HepG2 (cell line): ENCODE results near the gene SPARC. TPM values are rescaled to one million over a fixed set of nuclear protein-coding genes. Genes with fewer than 3 reads are reported as not detected.

Source experiments
- ATAC-seq: fragments of 200-7000 bp; cut with Tn5 transposase; 3 replicates; pipeline ENCODE4 v1.9.1; 2020; ENCODE audit warnings: mild to moderate bottlenecking, moderate library complexity
- BruUV-seq: library from RNA; stranded (reverse); fragments of 400-500 nt; replicated peaks from 2 replicates; lab custom pipeline; 2021; lab: Mats Ljungman, UMichigan
- CTCF ChIA-PET: fragments of 300-600 bp; formaldehyde crosslinking; extraction: SDS; loops from one replicate; lab custom pipeline; 2021; ENCODE audit warnings: low total read pairs, inconsistent platforms, low intra/inter-chr PET ratio; lab: Yijun Ruan, JAX
- POLR2A ChIA-PET: fragments of 350-600 bp; sonication (Branson Sonifier 250); formaldehyde crosslinking; loops from one replicate; lab custom pipeline; 2020; ENCODE audit warnings: antibody characterized with exemption, inconsistent platforms; lab: Yijun Ruan, JAX
- DNase-seq: peaks from one replicate; pipeline ENCODE4 v3.0.0-alpha.2; 2015; ENCODE audit warnings: low spot score
- FAIRE-seq: peaks from 3 replicates; lab custom pipeline; 2011; peaks lifted over from hg19 to GRCh38; lab: Jason Lieb, UNC
- H2AFZ ChIP-seq: one replicate; pipeline ENCODE4 v1.6.1; 2011; ENCODE audit warnings: low read length, inconsistent platforms
- H3K27ac ChIP-seq: fragments of 300-600 bp; 3 replicates; pipeline ENCODE4 v1.8.0; 2011; ENCODE audit warnings: mixed run types, mild to moderate bottlenecking, mixed read lengths, low read length, inconsistent platforms; ENCODE audit not compliant: insufficient read depth; ENCODE audit errors: extremely low read length
- H3K27me3 ChIP-seq, 2 experiments: fragments of 200-600 bp in 1 of 2; 2 replicates in 1 of 2; 3 replicates in 1 of 2; pipeline versions ENCODE4 v1.6.0 to v1.8.0; 2011; ENCODE audit warnings: low read length in 2 of 2, mild to moderate bottlenecking in 2 of 2, moderate library complexity in 2 of 2, inconsistent platforms in 1 of 2; ENCODE audit not compliant: insufficient read depth in 2 of 2, control insufficient read depth in 1 of 2
- H3K36me3 ChIP-seq, 2 experiments: fragments of 200-600 bp in 1 of 2; replicated peaks in 1 of 2; 2 replicates in 1 of 2; 3 replicates in 1 of 2; pipeline versions ENCODE4 v1.5.1 to v1.8.0; 2011; ENCODE audit warnings: low read length in 2 of 2, inconsistent platforms in 1 of 2; ENCODE audit not compliant: insufficient read depth in 2 of 2, control insufficient read depth in 1 of 2
- H3K4me1 ChIP-seq: 2 replicates; pipeline ENCODE4 v1.5.1; 2012; ENCODE audit warnings: low read length, inconsistent platforms; ENCODE audit not compliant: insufficient read depth
- H3K4me2 ChIP-seq: 2 replicates; pipeline ENCODE4 v1.6.0; 2011; ENCODE audit warnings: low read depth, low read length, inconsistent platforms
- H3K4me3 ChIP-seq, 3 experiments: fragments of 200-600 bp in 1 of 3; sonication (generic), shearing (Covaris generic) in 1 of 3; replicated peaks in 1 of 3; 2 replicates each; pipeline ENCODE4 v1.5.1; 2011 to 2016; ENCODE audit warnings: low read length in 3 of 3, inconsistent platforms in 2 of 3, low read depth in 2 of 3, mild to moderate bottlenecking in 2 of 3, control low read depth in 1 of 3, mixed read lengths in 1 of 3; ENCODE audit not compliant: insufficient read depth in 1 of 3
- H3K79me2 ChIP-seq: one replicate; pipeline ENCODE4 v1.6.1; 2011; ENCODE audit warnings: low read length, inconsistent platforms; ENCODE audit not compliant: insufficient read depth
- H3K9ac ChIP-seq: 2 replicates; pipeline ENCODE4 v1.6.0; 2011; ENCODE audit warnings: mild to moderate bottlenecking, low read depth, low read length, inconsistent platforms; ENCODE audit not compliant: insufficient read depth
- H3K9me3 ChIP-seq: 2 replicates; pipeline ENCODE4 v1.5.1; 2012; ENCODE audit warnings: mild to moderate bottlenecking, low read length
- H4K20me1 ChIP-seq: 2 replicates; pipeline ENCODE4 v1.6.0; 2011; ENCODE audit warnings: inconsistent platforms, mild to moderate bottlenecking, low read length, moderate library complexity; ENCODE audit not compliant: insufficient read depth
- ARID3A ChIP-seq: IDR thresholded peaks from 2 replicates; pipeline ENCODE4 v1.6.1; 2012; ENCODE audit warnings: low read depth, low read length, improper control_type of control experiment
- HNRNPL ChIP-seq: fragments of 200-400 bp; formaldehyde crosslinking; IDR thresholded peaks from 2 replicates; pipeline ENCODE4 v1.6.1; 2017; ENCODE audit warnings: mild to moderate bottlenecking, low read depth, low read length
- ONECUT2 ChIP-seq: sonication (generic); formaldehyde crosslinking; IDR thresholded peaks from 2 replicates; pipeline ENCODE4 v1.4.0; 2020; ENCODE audit warnings: missing genetic modification reagents
- SRF ChIP-seq: IDR thresholded peaks from 2 replicates; pipeline ENCODE4 v1.6.1; 2011; ENCODE audit warnings: mild to moderate bottlenecking, low read depth, low read length, moderate library complexity
- SYNCRIP ChIP-seq: fragments of 200-400 bp; formaldehyde crosslinking; IDR thresholded peaks from 2 replicates; pipeline ENCODE4 v1.6.1; 2018; ENCODE audit warnings: mild to moderate bottlenecking, low read depth, low read length; ENCODE audit not compliant: insufficient read depth
- TEAD3 ChIP-seq: optimal IDR thresholded peaks from 2 replicates; pipeline ENCODE3; 2016; ENCODE audit warnings: borderline replicate concordance
- ZNF121 ChIP-seq: sonication (generic); formaldehyde crosslinking; IDR thresholded peaks from 2 replicates; pipeline ENCODE4 v1.5.0; 2020; ENCODE audit warnings: mild to moderate bottlenecking, missing genetic modification reagents
- ZNF263 ChIP-seq: sonication (generic); formaldehyde crosslinking; IDR thresholded peaks from 2 replicates; pipeline ENCODE4 v1.4.0; 2020; ENCODE audit warnings: missing genetic modification reagents
- ZNF280B ChIP-seq: sonication (generic); formaldehyde crosslinking; IDR thresholded peaks from 2 replicates; pipeline ENCODE4 v1.5.0; 2020; ENCODE audit warnings: missing genetic modification reagents, mild to moderate bottlenecking, borderline replicate concordance
- ZNF333 ChIP-seq: sonication (generic); formaldehyde crosslinking; IDR thresholded peaks from 2 replicates; pipeline ENCODE4 v1.4.0; 2020; ENCODE audit warnings: mild to moderate bottlenecking, missing genetic modification reagents, borderline replicate concordance
- ZNF354B ChIP-seq: sonication (generic); formaldehyde crosslinking; IDR thresholded peaks from 2 replicates; pipeline ENCODE4 v1.8.0; 2022; ENCODE audit warnings: mild to moderate bottlenecking, missing genetic modification reagents
- ZNF383 ChIP-seq: sonication (generic); formaldehyde crosslinking; IDR thresholded peaks from 2 replicates; pipeline ENCODE4 v1.4.0; 2020; ENCODE audit warnings: missing genetic modification reagents, mild to moderate bottlenecking, borderline replicate concordance
- ZNF646 ChIP-seq: sonication (generic); formaldehyde crosslinking; IDR thresholded peaks from 2 replicates; pipeline ENCODE4 v1.9.0; 2021; ENCODE audit warnings: mild to moderate bottlenecking, missing genetic modification reagents
- ZNF720 ChIP-seq: sonication (generic); formaldehyde crosslinking; IDR thresholded peaks from 2 replicates; pipeline ENCODE4 v1.4.0; 2020; ENCODE audit warnings: missing genetic modification reagents
- ZNF850 ChIP-seq: sonication (generic); formaldehyde crosslinking; conservative IDR thresholded peaks from 2 replicates; pipeline ENCODE4 v1.9.0; 2021; ENCODE audit warnings: mild to moderate bottlenecking, missing genetic modification reagents
- WGBS: methylation state at CpG from one replicate; pipeline ENCODE4 v1.1.6; 2017; ENCODE audit warnings: low lambda C conversion rate; 5-methylcytosine and 5-hydroxymethylcytosine counted together
- in situ Hi-C: cut with HindIII; loops from 2 replicates; pipeline ENCODE4 v1.10.0; 2017; ENCODE audit warnings: low pct_unique_long_range_greater_than_20kb; ENCODE audit not compliant: extremely low pct_ligation_motif_present
- intact Hi-C: fragments of 100-400 bp; cut with micrococcal nuclease; formaldehyde crosslinking; loops from one replicate; pipeline ENCODE4 v1.10.0; 2022; ENCODE audit not compliant: unreplicated experiment
- polyA plus RNA-seq, 8 experiments: library from polyadenylated mRNA; depleted of rRNA in 3 of 8; stranded (reverse) in 7 of 8; unstranded in 1 of 8; fragments of >200 nt; fragmentation: Illumina TruSeq in 4 of 8; extraction: Trizol in 4 of 8; gene quantifications; 2 replicates each; pipeline versions ENCODE4 v1.2.1 to v1.2.3, GENCODE V29; 2011 to 2016; ENCODE audit warnings: low read depth in 4 of 8, missing spikeins in 1 of 8, mixed read lengths in 1 of 8; ENCODE audit not compliant: insufficient read depth in 1 of 8
- total RNA-seq, 5 experiments: library from RNA; depleted of rRNA; stranded (reverse); fragments of >200 nt; fragmentation: Illumina TruSeq; extraction: Trizol; gene quantifications; 2 replicates each; pipeline ENCODE4 v1.2.3, GENCODE V29; 2016; ENCODE audit warnings: low read depth in 1 of 5

The SPARC gene
- total and polyA plus RNA-seq, 2 of the 13 experiments (the other 11 are each of a cell fraction or from before 2014, with no cell fraction given), result 76.7 to 192 TPM

GRCh38 chr5:151612689-151613427 lies 73.9 kb downstream of the SPARC start:
- intact Hi-C loops (no loop called here), in situ Hi-C loops (no loop called here)
- WGBS, result 7% methylated on average over 5 of the region's 8 CpGs
- ChIA-PET CTCF (no interaction called here), POLR2A (no interaction called here)
- no peak overlapping the region for H2AFZ ChIP-seq
- H3K9me3 ChIP-seq, result no peaks in the 10 kb centered on the region
- FAIRE-seq (peak; percentile 68), DNase-seq (no peak), ATAC-seq (no peak)
- H3K4me3 ChIP-seq, result no peak overlapping the region
- no TSS peak for BruUV-seq
- H3K4me2 ChIP-seq, result no peak overlapping the region
- no peak overlapping the region for H3K27ac ChIP-seq
- H3K9ac ChIP-seq, result no peak overlapping the region
- no peaks in the 10 kb centered on the region for H4K20me1 ChIP-seq
- peaks cover 13% of the 10 kb centered on the region for H3K4me1 ChIP-seq
- H3K79me2 ChIP-seq, result no peaks in the 10 kb centered on the region
- peaks cover 0 to 39% of the 10 kb centered on the region in 2 experiments; a peak in 3 of 5 replicates for H3K27me3 ChIP-seq
- H3K36me3 ChIP-seq, result no peaks in the 10 kb centered on the region
- TF ChIP-seq SRF (no peak), ZNF280B (CRISPR knock-in tag) (no peak), ZNF383 (CRISPR knock-in tag) (no peak), ZNF263 (CRISPR knock-in tag) (peak; percentile 88), ZNF720 (CRISPR knock-in tag) (no peak), ONECUT2 (CRISPR knock-in tag) (no peak), ZNF354B (CRISPR knock-in tag) (no peak), ZNF121 (CRISPR knock-in tag) (no peak), ZNF646 (CRISPR knock-in tag) (peak; percentile 92), HNRNPL (peak; percentile 77; the same call in 1 of the 2 replicates), ZNF850 (CRISPR knock-in tag) (no peak), ARID3A (no peak), SYNCRIP (no peak), ZNF333 (CRISPR knock-in tag) (no peak), TEAD3 (CRISPR knock-in tag) (no peak)
